K562 (cell line): Measurements from ENCODE around the gene DIP2B. TPM values are rescaled to one million over a fixed set of nuclear protein-coding genes. Genes with fewer than 3 reads are reported as not detected.

ENCODE experiments used
- ATAC-seq: fragments of 200-7000 bp; cut with Tn5 transposase; 3 replicates; pipeline ENCODE4 v1.9.1; 2020; ENCODE audit warnings: moderate library complexity
- BruUV-seq: library from RNA; stranded (reverse); fragments of 400-500 nt; replicated peaks from 2 replicates; lab custom pipeline; 2021; lab: Mats Ljungman, UMichigan
- CTCF ChIA-PET: fragments of 300-600 bp; formaldehyde crosslinking; extraction: SDS; loops from one replicate; lab custom pipeline; 2021; ENCODE audit warnings: low intra/inter-chr PET ratio; lab: Yijun Ruan, JAX
- POLR2A ChIA-PET: fragments of 300-600, 350-650 bp; sonication (Branson Sonifier 250); formaldehyde crosslinking; extraction: SDS; loops from one replicate; lab custom pipeline; 2021; ENCODE audit warnings: antibody characterized with exemption, inconsistent platforms; lab: Yijun Ruan, JAX
- DNase-seq, 4 experiments: peaks; one replicate each; pipeline versions ENCODE4 v3.0.0 to v3.0.0-alpha.2; 2011 to 2018; ENCODE audit warnings: low spot score in 3 of 4, mixed read lengths in 3 of 4; ENCODE audit errors: extremely low read depth in 1 of 4
- FAIRE-seq: peaks from 2 replicates; lab custom pipeline; 2011; peaks lifted over from hg19 to GRCh38; lab: Jason Lieb, UNC
- H2AFZ ChIP-seq: 2 replicates; pipeline ENCODE4 v1.6.0; 2011; ENCODE audit warnings: low read depth, low read length, control low read depth, inconsistent platforms
- H3K27ac ChIP-seq: fragments of 200-600 bp; 3 replicates; pipeline ENCODE4 v1.8.0; 2011; ENCODE audit warnings: low read depth, mild to moderate bottlenecking, control low read depth, inconsistent platforms, low read length, moderate library complexity, mixed read lengths; ENCODE audit errors: extremely low read depth
- H3K27me3 ChIP-seq, 2 experiments: fragments of 300-600 bp in 1 of 2; 2 replicates in 1 of 2; 3 replicates in 1 of 2; pipeline versions ENCODE4 v1.6.0 to v1.8.0; 2011; ENCODE audit warnings: inconsistent platforms in 2 of 2, low read length in 2 of 2, mild to moderate bottlenecking in 1 of 2, mixed read lengths in 1 of 2, moderate library complexity in 1 of 2; ENCODE audit not compliant: control insufficient read depth in 2 of 2, insufficient read depth in 2 of 2
- H3K36me3 ChIP-seq: fragments of 300-600 bp; 3 replicates; pipeline ENCODE4 v1.8.0; 2011; ENCODE audit warnings: mild to moderate bottlenecking, low read length, inconsistent platforms; ENCODE audit not compliant: control insufficient read depth, insufficient read depth
- H3K4me1 ChIP-seq, 2 experiments: fragments of 200-600 bp in 1 of 2; replicated peaks in 1 of 2; 2 replicates in 1 of 2; 3 replicates in 1 of 2; pipeline versions ENCODE4 v1.5.1 to v1.8.0; 2011; ENCODE audit warnings: inconsistent platforms in 2 of 2, low read length in 2 of 2, mild to moderate bottlenecking in 1 of 2, mixed read lengths in 1 of 2, moderate library complexity in 1 of 2; ENCODE audit not compliant: control insufficient read depth in 2 of 2, insufficient read depth in 2 of 2
- H3K4me2 ChIP-seq: 2 replicates; pipeline ENCODE4 v1.6.1; 2011; ENCODE audit warnings: low read length, control low read depth, inconsistent platforms, mixed read lengths; ENCODE audit not compliant: insufficient read depth
- H3K4me3 ChIP-seq: fragments of 200-600 bp; sonication (generic), shearing (Covaris generic); 2 replicates; pipeline ENCODE4 v1.5.1; 2016; ENCODE audit warnings: control low read depth, inconsistent platforms
- H3K79me2 ChIP-seq: fragments of 200-600 bp; 3 replicates; pipeline ENCODE4 v1.8.0; 2011; ENCODE audit warnings: low read length, inconsistent platforms; ENCODE audit not compliant: control insufficient read depth, insufficient read depth
- H3K9ac ChIP-seq, 2 experiments: 2 replicates each; pipeline versions ENCODE4 v1.6.0 to v1.6.1; 2011; ENCODE audit warnings: low read depth in 2 of 2, low read length in 2 of 2, control low read depth in 1 of 2, inconsistent platforms in 1 of 2, mild to moderate bottlenecking in 1 of 2, mixed read lengths in 1 of 2; ENCODE audit not compliant: insufficient read depth in 1 of 2
- H3K9me1 ChIP-seq: one replicate; pipeline ENCODE4 v1.6.0; 2011; ENCODE audit warnings: inconsistent platforms, mild to moderate bottlenecking, low read length, moderate library complexity; ENCODE audit not compliant: control insufficient read depth, insufficient read depth
- H3K9me3 ChIP-seq: replicated peaks from 2 replicates; pipeline ENCODE4 v1.5.1; 2011; ENCODE audit warnings: low read depth, low read length, inconsistent platforms; ENCODE audit not compliant: control insufficient read depth, insufficient read depth
- H4K20me1 ChIP-seq: replicated peaks from 2 replicates; pipeline ENCODE4 v1.6.1; 2011; ENCODE audit warnings: low read length, inconsistent platforms, mixed read lengths; ENCODE audit not compliant: control insufficient read depth, insufficient read depth
- BRCA1 ChIP-seq, 2 experiments: fragments of 450-650 bp in 1 of 2; sonication (generic) in 1 of 2; formaldehyde crosslinking in 1 of 2; IDR thresholded peaks; 2 replicates each; pipeline versions ENCODE4 v1.5.0 to v1.6.1; 2017 to 2020; ENCODE audit warnings: mild to moderate bottlenecking in 1 of 2, missing genetic modification reagents in 1 of 2
- COPS2 ChIP-seq: fragments of 450-650 bp; conservative IDR thresholded peaks from 2 replicates; pipeline ENCODE4 v1.6.1; 2016; ENCODE audit warnings: mild to moderate bottlenecking, moderate library complexity
- ELK3 ChIP-seq: fragments of 450-650 bp; formaldehyde crosslinking; IDR thresholded peaks from 2 replicates; pipeline ENCODE4 v1.4.0; 2020; ENCODE audit warnings: mild to moderate bottlenecking
- MNT ChIP-seq, 2 experiments: fragments of 450-650 bp; conservative IDR thresholded peaks; 2 replicates each; pipeline ENCODE4 v1.6.1; 2017; ENCODE audit warnings: mild to moderate bottlenecking in 2 of 2, moderate library complexity in 2 of 2
- NCOA4 ChIP-seq: fragments of 450-650 bp; IDR thresholded peaks from 2 replicates; pipeline ENCODE4 v1.6.1; 2018; ENCODE audit warnings: mild to moderate bottlenecking; ENCODE audit not compliant: partially characterized antibody
- SMAD4 ChIP-seq: fragments of 250-450 bp; sonication (Bioruptor Pico); conservative IDR thresholded peaks from 2 replicates; pipeline ENCODE4 v1.8.0; 2021; ENCODE audit warnings: inconsistent platforms, mild to moderate bottlenecking, moderate library complexity
- ZBTB5 ChIP-seq: fragments of 450-650 bp; IDR thresholded peaks from 2 replicates; pipeline ENCODE4 v1.6.1; 2017; ENCODE audit warnings: antibody characterized with exemption
- ZKSCAN8 ChIP-seq: fragments of 200-800 bp; sonication (Bioruptor generic); IDR thresholded peaks from 2 replicates; pipeline ENCODE4 v1.6.1; 2016; ENCODE audit warnings: missing genetic modification characterization, missing compliant biosample characterization
- ZNF143 ChIP-seq: sonication (generic); formaldehyde crosslinking; IDR thresholded peaks from 2 replicates; pipeline ENCODE4 v1.9.0; 2022; ENCODE audit warnings: mild to moderate bottlenecking, missing genetic modification reagents
- ZNF316 ChIP-seq: fragments of 450-650 bp; IDR thresholded peaks from 2 replicates; pipeline ENCODE4 v1.6.1; 2016
- ZNF586 ChIP-seq: fragments of 450-650 bp; formaldehyde crosslinking; conservative IDR thresholded peaks from 2 replicates; pipeline ENCODE4 v1.4.0; 2020; ENCODE audit warnings: mild to moderate bottlenecking, moderate library complexity
- ZNF75A ChIP-seq: fragments of 450-650 bp; formaldehyde crosslinking; IDR thresholded peaks from 2 replicates; pipeline ENCODE4 v1.4.0; 2020; ENCODE audit warnings: mild to moderate bottlenecking
- ZNF785 ChIP-seq: fragments of 250-450 bp; sonication (Bioruptor Pico); IDR thresholded peaks from 2 replicates; pipeline ENCODE4 v1.4.0; 2020; ENCODE audit warnings: mild to moderate bottlenecking
- WGBS: fragments of 100-300 bp; shearing (Covaris generic); methylation state at CpG from one replicate; pipeline ENCODE4 v1.1.6; 2016; ENCODE audit warnings: low coverage, mixed read lengths; ENCODE audit not compliant: insufficient coverage; ENCODE audit errors: missing lambda C conversion rate; 5-methylcytosine and 5-hydroxymethylcytosine counted together
- in situ Hi-C: fragments of 300-500 bp; cut with MboI; formaldehyde crosslinking; loops from 4 replicates; pipeline ENCODE4 v1.15.0; 2018; ENCODE audit warnings: inconsistent platforms, mixed read lengths
- intact Hi-C: fragments of 100-400 bp; cut with micrococcal nuclease; formaldehyde crosslinking; loops from 2 replicates; pipeline ENCODE4 v1.14.2; 2022
- polyA plus RNA-seq, 8 experiments: library from polyadenylated mRNA; depleted of rRNA in 4 of 8; stranded (reverse) in 5 of 8; unstranded in 3 of 8; fragments of >200 nt; fragmentation: Nextera tagmentation in 2 of 8; fragmentation: Illumina TruSeq in 1 of 8; extraction: Ambion mirVana in 2 of 8; extraction: Trizol in 1 of 8; gene quantifications; 2 replicates each; pipeline versions ENCODE4 v1.2.1 to v1.2.3, GENCODE V29; 2011 to 2014; ENCODE audit warnings: inconsistent platforms in 1 of 8, missing spikeins in 1 of 8
- total RNA-seq, 7 experiments: library from RNA; depleted of rRNA in 6 of 7; stranded (reverse); fragments of >200 nt in 6 of 7; fragmentation: Illumina TruSeq in 2 of 7; extraction: Trizol in 2 of 7; gene quantifications; 2 replicates each; pipeline versions ENCODE4 v1.2.1 to v1.2.3, GENCODE V29; 2011 to 2021; ENCODE audit warnings: low replicate concordance in 1 of 7

Gene DIP2B
- total and polyA plus RNA-seq, 9 of the 15 experiments (the other 6 are each of a cell fraction or from before 2014, with no cell fraction given) = 4.6 to 26.1 (median 18.8) TPM

- TF ChIP-seq MNT (conservative IDR thresholded peaks at IDR 0.05) (peak in 1 of 2 experiments; percentile 37; a peak in 1 of 4 replicates), ZBTB5 (no peak)
Measured at GRCh38 chr12:50765095-50765911, 260.5 kb downstream of the DIP2B start (continued).

GRCh38 chr12:50768391-50768790, 263.6 kb downstream of the DIP2B start:
- no peaks in the 10 kb centered on the region for H3K9me3 ChIP-seq
- peak overlapping the region in 1 of 2 experiments; percentile 24; a peak in 2 of 4 replicates for H3K9ac ChIP-seq
- BruUV-seq = no TSS peak
- no peak for DNase-seq
- peaks cover 30% of the 10 kb centered on the region; the same call in 2 of the 3 replicates for H3K36me3 ChIP-seq
- CTCF ChIA-PET = no interaction called here
- intact Hi-C loops (loop anchor here (5.0 to 10.0 kb wide), 2 partner anchors 156 to 574 kb away; a partner anchor contains a TSS), in situ Hi-C loops (loop anchor here (5.0 kb wide), 1 partner anchor 44 kb away; no protein-coding TSS in a partner anchor)
- H3K9me1 ChIP-seq = no peaks in the 10 kb centered on the region
- H3K4me1 ChIP-seq = peaks cover 12 to 13% of the 10 kb centered on the region in 2 experiments
- H2AFZ ChIP-seq = no peak overlapping the region
- POLR2A ChIA-PET = interaction anchor here (1.0 to 1.2 kb wide), 2 partner anchors 203 to 258 kb away, joined by 3 read pairs; partner anchors contain the start of gene SLC11A2
- peak overlapping the region; percentile 52; the same call in 2 of the 3 replicates for H3K27ac ChIP-seq
- no peaks in the 10 kb centered on the region for H3K27me3 ChIP-seq
- 15% methylated on average over 3 of the region's 3 CpGs for WGBS
- peaks cover 93% of the 10 kb centered on the region for H3K79me2 ChIP-seq
- H3K4me2 ChIP-seq = no peak overlapping the region
- no peak for ATAC-seq
- no peaks in the 10 kb centered on the region for H4K20me1 ChIP-seq
- no peak for FAIRE-seq
- no peak overlapping the region for H3K4me3 ChIP-seq
- TF ChIP-seq ELK3 (CRISPR knock-in tag) (no peak), ZNF316 (no peak), SMAD4 (no peak), ZNF586 (no peak), BRCA1 (IDR thresholded peaks at IDR 0.05) (no peak), BRCA1 (CRISPR knock-in tag; IDR thresholded peaks at IDR 0.05) (no peak), COPS2 (no peak), ZNF143 (no peak), ZKSCAN8 (no peak), ZNF785 (CRISPR knock-in tag) (no peak), NCOA4 (no peak), MNT (conservative IDR thresholded peaks at IDR 0.05) (no peak), ZNF75A (CRISPR knock-in tag) (no peak)
